Naive thymus-derived CD4-positive, alpha-beta T cell (primary cell): ENCODE measurements around the gene NAV3. TPM values are rescaled to one million over a fixed set of nuclear protein-coding genes. Genes with fewer than 3 reads are reported as not detected.

Experiments
- ATAC-seq: fragments of 150-1000 bp; cut with Tn5 transposase; 2 replicates; pipeline ENCODE4 v1.10.0; 2021; ENCODE audit warnings: mild to moderate bottlenecking, moderate library complexity
- CTCF ChIA-PET: fragments of 350-600 bp; sonication (Branson Sonifier 250); formaldehyde crosslinking; loops from one replicate; lab custom pipeline; 2021; ENCODE audit warnings: antibody characterized with exemption; lab: Charles Lee
- POLR2A ChIA-PET: fragments of 350-600 bp; sonication (Branson Sonifier 250); formaldehyde crosslinking; loops from one replicate; lab custom pipeline; 2021; ENCODE audit warnings: antibody characterized with exemption, inconsistent platforms; lab: Charles Lee
- DNase-seq, 9 donors: peaks; one replicate each; pipeline versions ENCODE4 v3.0.0 to v3.0.0-alpha.2; 2020 to 2022; ENCODE audit warnings: mixed read lengths in 1 of 9
- H3K27ac ChIP-seq: one replicate; pipeline ENCODE4 v1.7.0; 2013; ENCODE audit warnings: mild to moderate bottlenecking, low read depth, low read length, moderate library complexity
- H3K27me3 ChIP-seq, 2 donors: one replicate each; pipeline ENCODE4 v1.7.0; 2013; ENCODE audit warnings: low read length in 2 of 2, mild to moderate bottlenecking in 2 of 2, moderate library complexity in 2 of 2; ENCODE audit not compliant: control insufficient read depth in 2 of 2, insufficient read depth in 2 of 2
- H3K36me3 ChIP-seq, 3 experiments: 1 replicate in 2 of 3; 2 replicates in 1 of 3; pipeline ENCODE4 v1.7.0; 2013; ENCODE audit warnings: low read length in 3 of 3, mild to moderate bottlenecking in 3 of 3, moderate library complexity in 1 of 3; ENCODE audit not compliant: insufficient read depth in 3 of 3, control insufficient read depth in 2 of 3
- H3K4me1 ChIP-seq, 2 donors: one replicate each; pipeline ENCODE4 v1.7.0; 2013; ENCODE audit warnings: low read length in 2 of 2, mild to moderate bottlenecking in 2 of 2, moderate library complexity in 1 of 2; ENCODE audit not compliant: control insufficient read depth in 2 of 2, insufficient read depth in 2 of 2
- H3K4me3 ChIP-seq: 2 replicates; pipeline ENCODE4 v1.7.0; 2013; ENCODE audit warnings: mild to moderate bottlenecking, low read length
- H3K9me3 ChIP-seq, 3 experiments: 1 replicate in 2 of 3; 2 replicates in 1 of 3; pipeline ENCODE4 v1.7.0; 2013; ENCODE audit warnings: low read length in 3 of 3; ENCODE audit not compliant: control insufficient read depth in 2 of 3
- H3K27ac Mint-ChIP-seq, 9 donors: one replicate each; pipeline ENCODE4 v1.8.0; 2020 to 2022; ENCODE audit warnings: mixed read lengths in 9 of 9, mild to moderate bottlenecking in 8 of 9, moderate library complexity in 5 of 9, inconsistent platforms in 2 of 9
- H3K27me3 Mint-ChIP-seq, 5 donors: one replicate each; pipeline ENCODE4 v1.8.0; 2021 to 2022; ENCODE audit warnings: mixed read lengths in 5 of 5, mild to moderate bottlenecking in 1 of 5
- H3K36me3 Mint-ChIP-seq, 5 donors: one replicate each; pipeline ENCODE4 v1.8.0; 2020 to 2022; ENCODE audit warnings: mixed read lengths in 5 of 5, mild to moderate bottlenecking in 3 of 5, inconsistent platforms in 1 of 5
- H3K4me1 Mint-ChIP-seq, 7 donors: one replicate each; pipeline ENCODE4 v1.8.0; 2020 to 2022; ENCODE audit warnings: mixed read lengths in 7 of 7, mild to moderate bottlenecking in 3 of 7, inconsistent platforms in 1 of 7
- H3K4me3 Mint-ChIP-seq, 10 donors: one replicate each; pipeline ENCODE4 v1.8.0; 2020 to 2022; ENCODE audit warnings: mild to moderate bottlenecking in 10 of 10, mixed read lengths in 10 of 10, moderate library complexity in 6 of 10, inconsistent platforms in 2 of 10
- H3K9me3 Mint-ChIP-seq, 11 donors: one replicate each; pipeline ENCODE4 v1.8.0; 2020 to 2022; ENCODE audit warnings: mixed read lengths in 11 of 11, mild to moderate bottlenecking in 4 of 11, inconsistent platforms in 1 of 11, moderate library complexity in 1 of 11
- intact Hi-C, 2 donors: fragments of 100-400 bp; cut with micrococcal nuclease; formaldehyde crosslinking; loops; one replicate each; pipeline ENCODE4 v1.15.1; 2023
- polyA plus RNA-seq, 2 donors: library from polyadenylated mRNA; unstranded; fragments of 300-500 nt; fragmentation: Illumina TruSeq; gene quantifications; one replicate each; pipeline ENCODE4 v1.2.3, GENCODE V29; 2021
- total RNA-seq, 6 experiments: library from RNA in 5 of 6; stranded (reverse) in 5 of 6; gene quantifications; 1 replicate in 5 of 6; 2 replicates in 1 of 6; pipeline ENCODE4 v1.2.3 and lab custom pipeline; 2021 to 2026

NAV3 gene
- total and polyA plus RNA-seq, 7 experiments from 2014 or later: not detected

DNA sequence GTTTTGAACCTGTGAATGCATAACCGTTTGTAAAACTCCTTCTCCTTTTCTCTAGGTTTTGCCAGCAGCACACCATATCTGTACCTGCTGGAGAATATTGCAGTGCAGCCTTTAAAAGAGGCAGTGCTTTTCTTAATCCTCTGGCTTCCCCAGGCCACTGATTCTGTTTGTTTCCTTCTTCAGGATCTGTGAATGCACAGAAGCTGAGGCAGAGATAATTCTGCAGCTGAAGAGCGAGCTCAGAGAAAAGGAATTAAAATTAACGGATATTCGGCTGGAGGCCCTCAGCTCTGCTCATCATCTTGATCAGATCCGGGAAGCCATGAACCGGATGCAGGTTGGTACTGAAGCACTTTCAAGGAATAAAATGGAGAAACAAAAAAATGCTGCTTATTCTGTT is 348.7 kb downstream of the NAV3 start:
- no peaks in the 10 kb centered on the region for H3K4me1 Mint-ChIP-seq
- intact Hi-C loops: no loop called here
- DNase-seq (no peak), ATAC-seq (no peak)
- H3K9me3 ChIP-seq: no peaks in the 10 kb centered on the region
- POLR2A ChIA-PET: no interaction called here
- H3K4me3 Mint-ChIP-seq: no peak overlapping the region
- no peaks in the 10 kb centered on the region for H3K36me3 ChIP-seq
- no peak overlapping the region for H3K27ac ChIP-seq
- peaks cover 0 to 10% (median 0%) of the 10 kb centered on the region in 11 donors for H3K9me3 Mint-ChIP-seq
- no peak overlapping the region for H3K4me3 ChIP-seq
- no peaks in the 10 kb centered on the region for H3K27me3 ChIP-seq
- no peaks in the 10 kb centered on the region for H3K4me1 ChIP-seq
- CTCF ChIA-PET: no interaction called here
- H3K27ac Mint-ChIP-seq: no peak overlapping the region
- H3K27me3 Mint-ChIP-seq: no peaks in the 10 kb centered on the region
- no peaks in the 10 kb centered on the region for H3K36me3 Mint-ChIP-seq

DNA sequence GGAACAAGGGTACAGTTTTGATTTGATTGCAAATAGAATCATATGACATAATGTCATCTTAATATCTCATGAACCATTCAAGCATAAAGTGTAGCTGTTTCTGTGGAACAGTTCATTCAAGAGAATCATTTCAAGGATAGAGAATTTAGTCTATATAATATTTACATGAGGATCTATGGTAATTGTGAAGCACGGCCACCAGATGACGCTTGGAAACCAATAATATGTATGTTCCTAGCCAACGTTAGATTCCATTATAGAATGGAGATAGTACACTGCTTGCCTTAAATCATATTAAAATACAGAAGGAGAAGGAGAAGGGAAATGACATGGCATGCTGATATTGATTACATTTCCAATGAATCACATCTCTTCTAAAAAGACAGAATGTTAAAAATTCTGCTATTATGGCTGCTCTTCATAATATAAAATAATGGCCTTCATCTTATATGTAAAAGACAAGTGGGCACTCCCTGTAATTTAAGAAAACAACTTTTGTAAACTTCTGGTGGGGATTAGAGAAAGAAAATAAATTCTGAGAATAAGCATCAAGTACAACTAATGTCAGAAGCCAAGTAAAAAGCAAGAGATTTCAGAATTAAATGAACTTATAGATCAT is 351.0 kb downstream of the NAV3 start:
- Mint-ChIP-seq H3K36me3 (no peaks in the 10 kb centered on the region), H3K27ac (no peak overlapping the region), H3K9me3 (peaks cover 0 to 6% (median 0%) of the 10 kb centered on the region in 11 donors), H3K27me3 (no peaks in the 10 kb centered on the region), H3K4me1 (no peaks in the 10 kb centered on the region), H3K4me3 (no peak overlapping the region)
- H3K4me1 ChIP-seq: no peaks in the 10 kb centered on the region
- no peak for ATAC-seq
- H3K4me3 ChIP-seq: no peak overlapping the region
- H3K27me3 ChIP-seq: no peaks in the 10 kb centered on the region
- no peaks in the 10 kb centered on the region for H3K36me3 ChIP-seq
- no peaks in the 10 kb centered on the region for H3K9me3 ChIP-seq
- ChIA-PET CTCF (no interaction called here), POLR2A (no interaction called here)
- H3K27ac ChIP-seq: no peak overlapping the region
- intact Hi-C loops: no loop called here
- no peak for DNase-seq

DNA sequence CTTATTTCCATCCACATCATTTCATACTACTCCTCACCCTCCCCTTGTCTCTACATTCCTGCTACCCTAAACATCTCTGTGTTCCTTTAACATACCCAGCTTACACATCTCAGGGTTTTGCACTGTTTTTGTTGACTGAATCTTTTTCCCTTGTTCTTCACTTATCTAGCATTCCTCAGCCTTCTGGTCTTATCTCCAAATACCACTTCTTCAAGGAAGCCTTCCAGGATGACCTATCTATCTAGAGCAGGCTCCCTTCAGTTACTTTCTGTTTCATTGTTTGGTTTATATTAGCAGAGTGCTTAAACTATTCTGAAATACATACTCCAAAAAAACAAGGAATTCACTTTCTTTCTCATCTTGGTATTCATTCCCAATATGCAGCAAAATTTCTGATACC is 353.1 kb downstream of the NAV3 start:
- Histone ChIP-seq H3K4me1 (no peaks in the 10 kb centered on the region), H3K9me3 (no peaks in the 10 kb centered on the region), H3K4me3 (no peak overlapping the region), H3K36me3 (no peaks in the 10 kb centered on the region), H3K27ac (no peak overlapping the region), H3K27me3 (no peaks in the 10 kb centered on the region)
- Mint-ChIP-seq H3K4me1 (no peaks in the 10 kb centered on the region), H3K27me3 (no peaks in the 10 kb centered on the region), H3K27ac (peak overlapping the region in 1 of 9 donors; percentile 4), H3K9me3 (peaks cover 0 to 6% (median 0%) of the 10 kb centered on the region in 11 donors), H3K4me3 (no peak overlapping the region), H3K36me3 (no peaks in the 10 kb centered on the region)
- ChIA-PET POLR2A (no interaction called here), CTCF (no interaction called here)
- intact Hi-C loops: no loop called here
- DNase-seq (no peak), ATAC-seq (no peak)

DNA sequence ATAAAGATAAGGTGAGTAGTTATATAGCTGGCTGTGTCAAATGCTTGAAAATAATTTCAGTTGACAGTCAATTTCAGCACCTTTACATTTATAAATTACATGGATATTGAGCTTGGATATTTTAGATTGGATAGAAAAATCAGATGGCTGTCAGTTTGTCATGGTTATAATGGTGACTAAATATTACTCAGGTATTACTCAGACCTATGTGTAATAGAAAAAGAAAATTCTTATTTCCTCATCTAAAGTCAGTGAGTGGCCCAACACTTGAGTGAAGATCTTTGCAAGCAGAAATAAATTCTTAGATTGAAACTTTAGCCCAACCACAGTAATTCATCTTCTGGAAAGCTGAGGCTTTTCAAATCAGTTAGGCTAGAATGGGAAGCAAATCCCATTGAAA is 354.4 kb downstream of the NAV3 start:
- Mint-ChIP-seq H3K9me3 (peaks cover 0 to 6% (median 0%) of the 10 kb centered on the region in 11 donors), H3K27ac (no peak overlapping the region), H3K4me3 (no peak overlapping the region), H3K36me3 (no peaks in the 10 kb centered on the region), H3K27me3 (no peaks in the 10 kb centered on the region), H3K4me1 (no peaks in the 10 kb centered on the region)
- ATAC-seq: no peak
- H3K9me3 ChIP-seq: no peaks in the 10 kb centered on the region
- POLR2A ChIA-PET: no interaction called here
- no peaks in the 10 kb centered on the region for H3K27me3 ChIP-seq
- H3K36me3 ChIP-seq: no peaks in the 10 kb centered on the region
- no peaks in the 10 kb centered on the region for H3K4me1 ChIP-seq
- no peak overlapping the region for H3K27ac ChIP-seq
- no peak overlapping the region for H3K4me3 ChIP-seq
- CTCF ChIA-PET: no interaction called here
- intact Hi-C loops: no loop called here
- no peak for DNase-seq

DNA sequence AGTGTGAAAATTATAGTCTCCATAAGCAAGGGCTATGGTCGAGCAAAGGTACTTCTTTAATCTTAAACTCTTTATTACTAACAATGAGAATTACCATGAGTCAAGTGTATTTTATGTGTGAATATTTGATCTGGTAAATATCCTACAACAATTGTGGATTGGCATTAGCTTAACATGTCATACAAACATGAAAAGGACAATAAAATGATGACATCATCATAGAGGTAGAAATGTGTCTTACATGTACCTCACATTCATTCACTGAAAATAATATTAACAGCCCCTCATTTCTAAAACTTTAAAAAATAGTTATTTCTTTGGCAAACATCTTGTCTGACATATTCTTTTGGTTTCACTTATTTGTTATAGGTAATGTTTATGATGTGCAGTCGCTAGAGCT is 355.0 kb downstream of the NAV3 start:
- Histone ChIP-seq H3K4me3 (no peak overlapping the region), H3K9me3 (no peaks in the 10 kb centered on the region), H3K27me3 (no peaks in the 10 kb centered on the region), H3K36me3 (no peaks in the 10 kb centered on the region), H3K4me1 (no peaks in the 10 kb centered on the region), H3K27ac (no peak overlapping the region)
- CTCF ChIA-PET: no interaction called here
- H3K27ac Mint-ChIP-seq: no peak overlapping the region
- ATAC-seq: no peak
- H3K36me3 Mint-ChIP-seq: no peaks in the 10 kb centered on the region
- H3K4me3 Mint-ChIP-seq: no peak overlapping the region
- POLR2A ChIA-PET: no interaction called here
- no peak for DNase-seq
- H3K9me3 Mint-ChIP-seq: peaks cover 0 to 6% (median 0%) of the 10 kb centered on the region in 11 donors
- no peaks in the 10 kb centered on the region for H3K27me3 Mint-ChIP-seq
- intact Hi-C loops: no loop called here
- no peaks in the 10 kb centered on the region for H3K4me1 Mint-ChIP-seq

DNA sequence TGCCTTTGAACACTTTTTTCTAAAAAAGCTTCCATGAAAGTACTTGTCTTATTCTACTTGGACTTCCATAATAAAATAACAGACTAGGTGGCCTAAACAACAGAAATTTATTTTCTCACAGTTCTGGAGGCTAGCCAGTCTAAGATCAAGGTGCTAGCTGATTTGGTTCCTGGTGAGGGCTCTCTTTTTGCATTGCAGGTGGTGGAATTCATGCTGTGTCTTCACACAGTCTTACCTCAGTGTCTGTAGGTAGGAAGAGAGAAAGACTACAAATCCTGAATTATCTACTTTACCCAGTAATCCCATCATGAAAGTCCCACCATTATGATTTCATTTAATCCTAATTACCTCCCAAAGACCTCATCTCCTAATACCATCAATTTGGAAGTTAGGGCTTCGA is 356.0 kb downstream of the NAV3 start:
- intact Hi-C loops: no loop called here
- DNase-seq (no peak), ATAC-seq (no peak)
- CTCF ChIA-PET: no interaction called here
- Mint-ChIP-seq H3K9me3 (peaks cover 0 to 6% (median 0%) of the 10 kb centered on the region in 11 donors), H3K36me3 (no peaks in the 10 kb centered on the region), H3K27me3 (no peaks in the 10 kb centered on the region), H3K27ac (no peak overlapping the region), H3K4me3 (no peak overlapping the region), H3K4me1 (no peaks in the 10 kb centered on the region)
- no peak overlapping the region for H3K4me3 ChIP-seq
- H3K27ac ChIP-seq: no peak overlapping the region
- no peaks in the 10 kb centered on the region for H3K4me1 ChIP-seq
- no peaks in the 10 kb centered on the region for H3K27me3 ChIP-seq
- POLR2A ChIA-PET: no interaction called here
- no peaks in the 10 kb centered on the region for H3K36me3 ChIP-seq
- no peaks in the 10 kb centered on the region for H3K9me3 ChIP-seq

DNA sequence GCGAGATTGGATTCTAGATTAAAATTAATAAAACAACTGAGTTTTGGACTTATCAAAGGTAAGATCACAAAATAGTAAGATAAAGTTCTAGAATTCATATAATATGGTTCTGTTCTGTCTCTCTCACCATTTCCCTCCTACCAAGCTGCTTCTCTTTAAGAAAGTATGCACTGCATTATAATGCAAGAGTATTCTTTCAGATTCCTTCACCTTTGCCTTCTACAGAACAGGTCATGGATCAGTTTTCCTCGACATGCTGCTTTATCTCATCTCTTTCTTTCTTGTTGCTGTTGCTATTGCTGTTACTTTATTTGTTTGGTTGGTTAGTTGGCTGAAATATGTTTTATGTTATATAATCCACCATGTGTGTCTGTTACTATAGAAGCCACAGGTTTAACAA is 357.0 kb downstream of the NAV3 start:
- no peak for ATAC-seq
- POLR2A ChIA-PET: no interaction called here

More for the DNA sequence above, 357.0 kb downstream of the NAV3 start:
- no peak for DNase-seq
- CTCF ChIA-PET: no interaction called here
- Histone ChIP-seq H3K36me3 (no peaks in the 10 kb centered on the region), H3K4me3 (no peak overlapping the region), H3K4me1 (no peaks in the 10 kb centered on the region), H3K9me3 (no peaks in the 10 kb centered on the region), H3K27ac (no peak overlapping the region), H3K27me3 (no peaks in the 10 kb centered on the region)
- H3K36me3 Mint-ChIP-seq: no peaks in the 10 kb centered on the region
- H3K27ac Mint-ChIP-seq: no peak overlapping the region
- intact Hi-C loops: no loop called here
- no peak overlapping the region for H3K4me3 Mint-ChIP-seq
- H3K4me1 Mint-ChIP-seq: no peaks in the 10 kb centered on the region
- H3K27me3 Mint-ChIP-seq: no peaks in the 10 kb centered on the region
- peaks cover 0 to 6% (median 0%) of the 10 kb centered on the region in 11 donors for H3K9me3 Mint-ChIP-seq
